ENCODE data around the gene OASL.

OASL gene

DNA sequence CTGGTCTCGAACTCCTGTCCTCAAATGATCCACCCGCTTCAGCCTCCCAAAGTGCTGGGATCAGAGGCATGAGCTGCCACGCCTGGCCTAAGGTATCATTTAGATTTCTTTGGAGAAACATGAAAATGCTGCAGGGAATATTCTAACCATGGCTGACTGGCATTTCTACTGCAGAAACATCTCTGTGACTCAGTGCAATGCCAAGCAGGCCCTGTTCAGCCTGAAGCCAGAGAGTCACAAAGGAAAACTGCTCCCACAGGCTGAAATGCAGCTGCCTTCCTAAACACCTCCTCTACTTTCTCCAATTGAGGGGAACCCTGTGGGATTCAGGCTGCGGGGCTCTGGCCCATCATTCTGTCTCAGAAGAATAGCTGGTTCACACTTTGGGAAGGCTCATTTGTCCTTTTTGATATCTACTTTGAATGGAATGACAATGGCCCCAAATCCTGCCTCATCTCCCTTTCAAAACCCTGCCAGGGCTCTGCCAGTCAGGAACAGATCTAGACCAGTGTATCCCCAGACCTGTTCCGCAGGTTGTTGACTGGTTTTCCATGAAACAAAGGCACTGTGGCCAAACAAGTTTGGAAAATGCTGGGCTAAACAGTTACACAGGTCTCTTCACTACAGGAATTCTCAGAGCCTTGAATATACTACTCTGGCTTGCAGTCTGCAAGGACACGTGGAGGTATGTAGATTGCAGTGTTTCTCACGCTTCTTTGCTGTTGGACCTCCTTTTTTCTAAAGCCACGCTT lies 30.5 kb downstream of the OASL start:
- peaks cover 14% of the 10 kb centered on the region for H3K36me3 Mint-ChIP-seq

DNA sequence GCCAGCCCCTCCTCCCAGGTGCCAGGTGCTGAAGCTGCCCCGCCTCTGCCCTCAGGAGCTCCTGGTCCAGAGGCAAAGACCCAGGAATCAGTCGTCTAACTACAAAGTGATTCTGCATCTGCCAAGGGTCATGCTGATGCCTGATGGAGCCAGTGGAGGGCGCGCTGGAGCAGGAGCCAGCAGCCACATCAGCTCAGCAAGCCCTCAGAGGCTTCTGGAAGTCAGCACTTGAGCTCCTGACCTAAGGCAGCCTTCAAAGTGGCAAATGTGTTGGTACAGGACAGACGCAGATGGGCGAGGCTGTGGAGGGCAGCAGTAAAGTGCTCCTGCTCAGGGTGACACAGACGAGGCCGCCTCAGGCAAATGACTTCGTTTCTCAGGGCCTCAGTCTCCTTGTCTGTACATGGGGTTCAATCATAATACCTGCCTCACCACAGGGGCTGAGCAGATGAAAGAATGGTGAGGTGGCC lies 33.7 kb downstream of the OASL start:
- H3K4me3 Mint-ChIP-seq: no peak overlapping the region
- peaks cover 11% of the 10 kb centered on the region for H3K36me3 Mint-ChIP-seq
- H3K27ac Mint-ChIP-seq: no peak overlapping the region

More for the DNA sequence above, 30.5 kb downstream of the OASL start:
- Mint-ChIP-seq H3K4me3 (no peak overlapping the region), H3K27ac (no peak overlapping the region), H3K27me3 (no peaks in the 10 kb centered on the region), H3K9me3 (no peaks in the 10 kb centered on the region), H3K4me1 (peaks cover 1% of the 10 kb centered on the region)

DNA sequence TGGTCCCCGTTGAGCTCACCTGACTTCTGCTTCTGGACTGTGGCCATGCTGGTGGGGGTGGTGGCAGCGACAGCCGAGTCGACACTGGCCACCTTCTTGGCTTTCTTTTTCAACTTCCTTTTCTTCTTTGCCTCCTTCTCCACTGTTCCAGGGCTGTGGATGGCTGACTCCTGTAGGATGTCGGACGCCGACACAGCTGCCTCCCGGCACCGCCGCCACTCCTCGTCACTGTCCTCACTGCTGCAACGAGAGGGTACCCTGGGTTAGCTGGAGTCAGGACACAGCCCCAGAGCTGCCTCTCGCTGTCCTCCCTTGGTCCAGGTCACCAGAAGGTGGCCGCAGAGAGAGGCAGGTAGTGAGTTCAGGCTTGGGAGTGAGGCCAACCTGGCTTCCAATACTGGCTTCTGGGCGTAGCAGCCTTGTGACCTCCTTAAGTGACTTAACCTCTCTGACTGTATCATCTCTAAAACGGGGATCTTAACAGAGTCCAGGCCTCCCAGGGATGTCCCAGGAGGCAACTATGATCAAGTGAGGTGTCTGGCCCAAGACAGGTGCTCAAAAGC lies 34.7 kb downstream of the OASL start:
- peaks cover 11% of the 10 kb centered on the region for H3K36me3 Mint-ChIP-seq
- no peaks in the 10 kb centered on the region for H3K27me3 Mint-ChIP-seq
- H3K9me3 Mint-ChIP-seq: no peaks in the 10 kb centered on the region
- no peak overlapping the region for H3K4me3 Mint-ChIP-seq
- H3K27ac Mint-ChIP-seq: no peak overlapping the region
- H3K4me1 Mint-ChIP-seq: no peaks in the 10 kb centered on the region

More for the DNA sequence above, 33.7 kb downstream of the OASL start:
- Mint-ChIP-seq H3K4me1 (no peaks in the 10 kb centered on the region), H3K27me3 (no peaks in the 10 kb centered on the region), H3K9me3 (no peaks in the 10 kb centered on the region)

DNA sequence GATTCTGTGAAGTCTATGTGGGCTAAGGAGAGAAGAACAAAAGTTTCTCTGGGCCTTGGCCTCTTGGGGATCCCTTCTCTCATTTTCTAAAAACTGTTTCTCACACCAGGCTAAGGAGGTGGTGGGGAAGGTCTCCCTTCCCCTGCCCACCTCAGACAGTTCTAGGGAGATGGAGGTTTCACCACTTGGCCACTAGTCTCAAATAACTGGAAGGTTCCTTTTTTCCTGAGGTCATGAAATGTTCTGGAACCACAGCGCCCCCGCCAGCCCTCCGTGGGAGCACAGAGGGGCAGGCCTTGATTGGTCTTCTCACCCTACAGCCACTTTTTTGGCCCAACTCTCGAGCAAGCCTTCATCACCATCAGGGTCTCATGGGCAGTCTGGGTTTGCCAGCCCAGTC lies 35.4 kb downstream of the OASL start:
- Mint-ChIP-seq H3K36me3 (peaks cover 11% of the 10 kb centered on the region), H3K9me3 (no peaks in the 10 kb centered on the region), H3K4me3 (no peak overlapping the region), H3K4me1 (no peaks in the 10 kb centered on the region), H3K27ac (no peak overlapping the region), H3K27me3 (no peaks in the 10 kb centered on the region)

DNA sequence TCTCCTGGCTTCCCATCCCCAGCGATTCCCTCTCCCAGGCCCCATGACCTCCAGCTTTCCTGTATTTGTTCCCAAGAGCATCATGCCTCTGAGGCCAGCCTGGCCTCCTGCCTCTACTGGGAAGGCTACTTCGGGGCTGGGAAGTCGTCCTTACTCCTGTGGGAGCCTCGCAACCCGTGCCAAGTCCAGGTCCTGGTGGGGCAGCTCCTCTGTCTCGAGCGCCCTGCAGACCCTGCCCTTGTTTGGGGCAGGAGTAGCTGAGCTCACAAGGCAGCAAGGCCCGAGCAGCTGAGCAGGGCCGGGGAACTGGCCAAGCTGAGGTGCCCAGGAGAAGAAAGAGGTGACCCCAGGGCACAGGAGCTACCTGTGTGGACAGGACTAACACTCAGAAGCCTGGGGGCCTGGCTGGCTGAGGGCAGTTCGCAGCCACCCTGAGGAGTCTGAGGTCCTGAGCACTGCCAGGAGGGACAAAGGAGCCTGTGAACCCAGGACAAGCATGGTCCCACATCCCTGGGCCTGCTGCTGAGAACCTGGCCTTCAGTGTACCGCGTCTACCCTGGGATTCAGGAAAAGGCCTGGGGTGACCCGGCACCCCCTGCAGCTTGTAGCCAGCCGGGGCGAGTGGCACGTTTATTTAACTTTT lies 37.1 kb downstream of the OASL start:
- no peaks in the 10 kb centered on the region for H3K27me3 Mint-ChIP-seq
- H3K4me3 Mint-ChIP-seq: no peak overlapping the region
- no peaks in the 10 kb centered on the region for H3K4me1 Mint-ChIP-seq
- no peak overlapping the region for H3K27ac Mint-ChIP-seq
- H3K36me3 Mint-ChIP-seq: peaks cover 11% of the 10 kb centered on the region
- no peaks in the 10 kb centered on the region for H3K9me3 Mint-ChIP-seq

DNA sequence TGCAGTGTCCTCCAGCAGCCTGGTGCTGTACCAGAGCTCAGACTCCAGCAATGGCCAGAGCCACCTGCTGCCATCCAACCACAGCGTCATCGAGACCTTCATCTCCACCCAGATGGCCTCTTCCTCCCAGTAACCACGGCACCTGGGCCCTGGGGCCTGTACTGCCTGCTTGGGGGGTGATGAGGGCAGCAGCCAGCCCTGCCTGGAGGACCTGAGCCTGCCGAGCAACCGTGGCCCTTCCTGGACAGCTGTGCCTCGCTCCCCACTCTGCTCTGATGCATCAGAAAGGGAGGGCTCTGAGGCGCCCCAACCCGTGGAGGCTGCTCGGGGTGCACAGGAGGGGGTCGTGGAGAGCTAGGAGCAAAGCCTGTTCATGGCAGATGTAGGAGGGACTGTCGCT lies 38.0 kb downstream of the OASL start:
- no peak overlapping the region for H3K27ac Mint-ChIP-seq
- no peaks in the 10 kb centered on the region for H3K9me3 Mint-ChIP-seq
- H3K36me3 Mint-ChIP-seq: peaks cover 9% of the 10 kb centered on the region
- H3K27me3 Mint-ChIP-seq: no peaks in the 10 kb centered on the region
- no peaks in the 10 kb centered on the region for H3K4me1 Mint-ChIP-seq
- no peak overlapping the region for H3K4me3 Mint-ChIP-seq

DNA sequence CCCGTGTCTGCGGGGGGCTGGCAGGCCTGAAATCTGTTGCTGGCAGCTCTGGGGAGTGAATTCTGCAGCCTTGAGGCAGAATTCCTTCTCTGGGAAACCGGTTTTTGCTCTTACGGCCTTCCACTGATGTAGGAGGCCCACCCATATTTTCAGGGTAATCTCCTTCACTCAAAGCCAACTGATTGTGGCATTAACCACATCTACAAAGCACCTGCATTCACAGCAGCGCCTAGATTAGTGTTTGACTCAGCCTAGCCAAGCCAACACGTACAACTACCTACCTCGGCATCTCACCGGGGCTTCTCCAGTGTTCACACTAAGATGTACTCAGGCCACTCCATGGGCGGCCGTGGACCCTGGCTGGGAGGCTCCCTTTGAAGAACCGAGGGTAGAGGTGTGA lies 38.5 kb downstream of the OASL start:
- H3K27ac Mint-ChIP-seq: no peak overlapping the region

DNA sequence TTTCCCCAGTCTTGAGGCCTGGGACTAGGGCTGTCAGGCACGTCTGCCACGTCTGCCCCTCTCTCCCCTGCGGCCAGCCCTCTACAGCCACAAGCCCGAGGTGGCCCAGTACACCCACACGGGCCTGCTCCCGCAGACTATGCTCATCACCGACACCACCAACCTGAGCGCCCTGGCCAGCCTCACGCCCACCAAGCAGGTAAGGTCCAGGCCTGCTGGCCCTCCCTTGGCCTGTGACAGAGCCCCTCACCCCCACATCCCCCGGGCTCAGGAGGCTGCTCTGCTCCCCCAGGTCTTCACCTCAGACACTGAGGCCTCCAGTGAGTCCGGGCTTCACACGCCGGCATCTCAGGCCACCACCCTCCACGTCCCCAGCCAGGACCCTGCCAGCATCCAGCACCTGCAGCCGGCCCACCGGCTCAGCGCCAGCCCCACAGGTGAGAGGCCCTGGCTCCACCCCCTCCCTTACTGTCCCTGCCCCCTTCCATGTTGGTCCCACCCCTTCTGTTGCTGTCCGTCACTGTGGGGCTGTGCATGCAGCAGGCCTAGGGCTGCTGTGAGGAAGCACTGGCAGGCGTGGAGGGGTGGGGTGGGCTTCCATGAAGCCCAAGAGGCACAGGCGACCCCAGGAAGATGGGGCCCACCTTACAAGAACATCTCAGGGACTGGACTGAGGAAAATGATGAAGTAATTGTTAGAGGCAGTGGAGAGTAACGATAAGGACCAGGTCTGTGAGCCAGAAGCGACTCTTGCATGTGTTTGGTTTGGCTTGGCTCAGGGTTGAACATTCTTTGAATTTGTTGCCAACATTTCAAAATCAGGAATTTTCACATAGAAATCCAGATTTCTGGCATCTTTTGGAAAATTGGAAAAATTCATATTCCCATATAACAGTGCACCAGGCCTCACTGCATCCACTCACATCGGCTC lies 39.6 kb downstream of the OASL start:
- H3K4me3 Mint-ChIP-seq: no peak overlapping the region

More for the DNA sequence above, 38.5 kb downstream of the OASL start:
- no peak overlapping the region for H3K4me3 Mint-ChIP-seq
- peaks cover under 1% of the 10 kb centered on the region for H3K27me3 Mint-ChIP-seq
- H3K36me3 Mint-ChIP-seq: peaks cover 9% of the 10 kb centered on the region
- H3K4me1 Mint-ChIP-seq: no peaks in the 10 kb centered on the region
- H3K9me3 Mint-ChIP-seq: no peaks in the 10 kb centered on the region

DNA sequence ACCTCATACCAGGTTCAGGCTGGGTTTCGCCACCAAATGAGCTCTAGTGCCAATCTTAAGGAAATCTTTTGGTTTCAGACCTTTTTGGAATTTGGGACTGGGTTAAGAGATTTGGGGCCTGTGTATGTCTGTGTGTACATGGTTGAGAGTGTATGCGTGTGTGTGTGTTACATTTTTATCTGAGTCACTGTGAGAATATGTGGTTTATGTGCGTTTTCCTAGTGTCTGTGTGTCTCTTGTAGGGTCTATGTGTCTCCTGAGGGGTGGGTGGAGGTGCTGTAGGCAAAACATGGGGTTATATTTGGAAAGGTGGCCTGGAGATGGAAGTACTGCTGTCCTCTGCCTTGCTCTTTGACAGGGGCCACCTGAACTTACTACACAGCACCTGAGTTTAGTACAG lies 40.6 kb downstream of the OASL start:
- Mint-ChIP-seq H3K27ac (no peak overlapping the region), H3K9me3 (no peaks in the 10 kb centered on the region), H3K4me3 (no peak overlapping the region), H3K36me3 (peaks cover 5% of the 10 kb centered on the region), H3K27me3 (peaks cover 7% of the 10 kb centered on the region), H3K4me1 (no peaks in the 10 kb centered on the region)

More for the DNA sequence above, 39.6 kb downstream of the OASL start:
- H3K36me3 Mint-ChIP-seq: peaks cover 9% of the 10 kb centered on the region
- peaks cover 6% of the 10 kb centered on the region for H3K27me3 Mint-ChIP-seq
- H3K27ac Mint-ChIP-seq: no peak overlapping the region
- no peaks in the 10 kb centered on the region for H3K9me3 Mint-ChIP-seq
- no peaks in the 10 kb centered on the region for H3K4me1 Mint-ChIP-seq

DNA sequence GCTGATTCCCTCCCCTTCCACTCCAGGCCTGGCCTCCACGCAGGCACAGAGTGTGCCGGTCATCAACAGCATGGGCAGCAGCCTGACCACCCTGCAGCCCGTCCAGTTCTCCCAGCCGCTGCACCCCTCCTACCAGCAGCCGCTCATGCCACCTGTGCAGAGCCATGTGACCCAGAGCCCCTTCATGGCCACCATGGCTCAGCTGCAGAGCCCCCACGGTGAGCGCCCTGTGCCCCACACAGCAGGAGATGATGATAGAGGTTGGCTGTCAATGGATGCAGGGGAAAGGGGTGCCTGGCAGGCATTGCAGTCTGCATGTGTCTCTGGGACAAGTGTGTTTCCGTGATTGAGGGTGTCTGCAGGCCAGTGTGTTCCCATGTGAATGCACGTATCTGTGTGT lies 41.6 kb downstream of the OASL start:
- no peak overlapping the region for H3K4me3 Mint-ChIP-seq
- H3K36me3 Mint-ChIP-seq: peaks cover 3% of the 10 kb centered on the region
- peaks cover 7% of the 10 kb centered on the region for H3K27me3 Mint-ChIP-seq
- H3K4me1 Mint-ChIP-seq: no peaks in the 10 kb centered on the region
- no peak overlapping the region for H3K27ac Mint-ChIP-seq
- H3K9me3 Mint-ChIP-seq: no peaks in the 10 kb centered on the region

DNA sequence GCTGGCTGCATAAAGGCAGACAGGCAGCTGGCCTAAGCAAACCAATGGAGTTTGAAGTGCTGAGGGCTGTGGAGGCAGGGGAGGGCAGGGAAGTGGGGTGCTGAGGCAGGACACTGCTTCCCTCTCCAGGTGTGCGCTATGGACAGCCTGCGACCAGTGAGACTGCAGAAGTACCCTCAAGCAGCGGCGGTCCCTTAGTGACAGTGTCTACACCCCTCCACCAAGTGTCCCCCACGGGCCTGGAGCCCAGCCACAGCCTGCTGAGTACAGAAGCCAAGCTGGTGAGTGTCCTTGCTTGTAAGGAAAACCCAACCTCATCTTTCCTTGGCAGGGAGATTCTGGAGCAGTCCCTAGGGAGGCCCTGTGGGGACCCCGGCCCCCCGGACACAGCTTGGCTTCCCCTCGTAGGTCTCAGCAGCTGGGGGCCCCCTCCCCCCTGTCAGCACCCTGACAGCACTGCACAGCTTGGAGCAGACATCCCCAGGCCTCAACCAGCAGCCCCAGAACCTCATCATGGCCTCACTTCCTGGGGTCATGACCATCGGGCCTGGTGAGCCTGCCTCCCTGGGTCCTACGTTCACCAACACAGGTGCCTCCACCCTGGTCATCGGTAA lies 42.8 kb downstream of the OASL start:
- Mint-ChIP-seq H3K4me1 (no peaks in the 10 kb centered on the region), H3K4me3 (no peak overlapping the region), H3K27ac (no peak overlapping the region), H3K9me3 (no peaks in the 10 kb centered on the region), H3K27me3 (peaks cover 7% of the 10 kb centered on the region), H3K36me3 (peaks cover 3% of the 10 kb centered on the region)

DNA sequence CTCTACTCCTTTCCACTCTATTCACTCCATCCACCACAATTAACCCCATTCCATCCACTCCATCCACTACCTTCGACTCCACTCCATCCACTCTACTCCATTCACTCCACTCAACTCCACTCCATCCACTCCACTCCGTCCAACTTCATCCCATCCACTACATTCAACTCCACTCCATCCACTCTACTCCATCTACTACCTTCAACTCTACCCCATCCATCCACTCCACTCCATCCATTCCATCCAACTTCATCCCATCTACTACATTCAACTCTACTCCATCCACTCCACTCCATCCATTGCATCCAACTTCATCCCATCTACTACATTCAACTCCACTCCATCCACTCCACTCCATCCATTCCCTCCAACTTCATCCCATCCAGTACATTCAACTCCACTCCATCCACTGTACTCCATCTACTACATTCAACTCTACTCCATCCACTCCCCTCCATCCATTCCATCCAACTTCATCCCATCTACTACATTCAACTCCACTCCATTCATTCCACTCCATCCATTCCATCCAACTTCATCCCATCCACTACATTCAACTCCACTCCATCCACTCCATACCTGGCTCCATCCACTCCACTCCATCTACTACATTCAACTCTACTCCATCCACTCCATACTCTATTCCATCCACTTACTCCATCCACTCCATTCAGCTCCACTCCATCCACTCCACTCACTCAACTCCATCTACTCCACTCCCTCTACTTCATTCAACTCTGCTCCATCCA lies 44.3 kb downstream of the OASL start:
- peaks cover 3% of the 10 kb centered on the region for H3K36me3 Mint-ChIP-seq
- H3K27me3 Mint-ChIP-seq: peaks cover 7% of the 10 kb centered on the region
- no peak overlapping the region for H3K27ac Mint-ChIP-seq
- H3K9me3 Mint-ChIP-seq: no peaks in the 10 kb centered on the region
- no peaks in the 10 kb centered on the region for H3K4me1 Mint-ChIP-seq
- no peak overlapping the region for H3K4me3 Mint-ChIP-seq

DNA sequence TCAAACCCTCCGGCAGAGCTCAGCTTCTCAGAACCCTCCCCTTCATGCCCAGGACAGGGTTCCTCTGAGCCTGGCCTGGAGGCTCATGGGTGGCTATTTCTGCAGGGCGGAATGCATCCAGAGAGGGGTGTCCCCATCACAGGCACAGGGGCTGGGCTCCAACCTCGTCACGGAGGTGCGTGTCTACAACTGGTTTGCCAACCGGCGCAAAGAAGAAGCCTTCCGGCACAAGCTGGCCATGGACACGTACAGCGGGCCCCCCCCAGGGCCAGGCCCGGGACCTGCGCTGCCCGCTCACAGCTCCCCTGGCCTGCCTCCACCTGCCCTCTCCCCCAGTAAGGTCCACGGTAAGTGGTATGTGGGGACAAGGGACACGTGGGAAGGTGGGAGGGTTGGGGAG lies 45.0 kb downstream of the OASL start:
- H3K9me3 Mint-ChIP-seq: no peaks in the 10 kb centered on the region
- H3K4me3 Mint-ChIP-seq: no peak overlapping the region

DNA sequence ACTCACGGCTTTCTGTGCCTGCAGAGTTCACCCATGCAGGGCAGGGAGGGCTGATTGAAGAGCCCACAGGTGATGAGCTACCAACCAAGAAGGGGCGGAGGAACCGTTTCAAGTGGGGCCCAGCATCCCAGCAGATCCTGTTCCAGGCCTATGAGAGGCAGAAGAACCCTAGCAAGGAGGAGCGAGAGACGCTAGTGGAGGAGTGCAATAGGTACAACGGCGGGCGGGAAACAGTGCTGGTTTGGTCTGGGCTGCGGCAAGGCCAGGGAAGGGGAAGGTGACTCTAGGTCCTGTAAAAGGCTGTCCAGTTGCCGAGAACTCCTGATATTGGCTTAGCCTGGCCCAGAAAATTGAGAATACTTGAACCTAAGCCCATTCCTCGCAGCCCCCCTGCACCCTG lies 45.5 kb downstream of the OASL start:
- no peaks in the 10 kb centered on the region for H3K9me3 Mint-ChIP-seq
- peaks cover 3% of the 10 kb centered on the region for H3K36me3 Mint-ChIP-seq
- H3K4me3 Mint-ChIP-seq: no peak overlapping the region
- H3K27ac Mint-ChIP-seq: no peak overlapping the region
- peaks cover 7% of the 10 kb centered on the region for H3K27me3 Mint-ChIP-seq
- H3K4me1 Mint-ChIP-seq: no peaks in the 10 kb centered on the region

More for the DNA sequence above, 45.0 kb downstream of the OASL start:
- peaks cover 7% of the 10 kb centered on the region for H3K27me3 Mint-ChIP-seq
- H3K36me3 Mint-ChIP-seq: peaks cover 3% of the 10 kb centered on the region
- no peaks in the 10 kb centered on the region for H3K4me1 Mint-ChIP-seq
- H3K27ac Mint-ChIP-seq: no peak overlapping the region

All from activated naive CD4-positive, alpha-beta T cell treated with anti-CD3 and anti-CD28 coated beads, Interleukin-2, amount 50 U/mL, for 24 hours (primary cell).